ENCODE results near the gene ICAM4. TPM values are rescaled to one million over a fixed set of nuclear protein-coding genes. Genes with fewer than 3 reads are reported as not detected.
"Not testable (repeated sequence)": the region's sequence is repeated elsewhere in the genome, so short reads cannot be mapped to it uniquely, and the experiment has no call there.

The ICAM4 gene, protein sequence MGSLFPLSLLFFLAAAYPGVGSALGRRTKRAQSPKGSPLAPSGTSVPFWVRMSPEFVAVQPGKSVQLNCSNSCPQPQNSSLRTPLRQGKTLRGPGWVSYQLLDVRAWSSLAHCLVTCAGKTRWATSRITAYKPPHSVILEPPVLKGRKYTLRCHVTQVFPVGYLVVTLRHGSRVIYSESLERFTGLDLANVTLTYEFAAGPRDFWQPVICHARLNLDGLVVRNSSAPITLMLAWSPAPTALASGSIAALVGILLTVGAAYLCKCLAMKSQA
- 0.71 and 0.95 TPM in 2 replicates for total RNA-seq

DNA sequence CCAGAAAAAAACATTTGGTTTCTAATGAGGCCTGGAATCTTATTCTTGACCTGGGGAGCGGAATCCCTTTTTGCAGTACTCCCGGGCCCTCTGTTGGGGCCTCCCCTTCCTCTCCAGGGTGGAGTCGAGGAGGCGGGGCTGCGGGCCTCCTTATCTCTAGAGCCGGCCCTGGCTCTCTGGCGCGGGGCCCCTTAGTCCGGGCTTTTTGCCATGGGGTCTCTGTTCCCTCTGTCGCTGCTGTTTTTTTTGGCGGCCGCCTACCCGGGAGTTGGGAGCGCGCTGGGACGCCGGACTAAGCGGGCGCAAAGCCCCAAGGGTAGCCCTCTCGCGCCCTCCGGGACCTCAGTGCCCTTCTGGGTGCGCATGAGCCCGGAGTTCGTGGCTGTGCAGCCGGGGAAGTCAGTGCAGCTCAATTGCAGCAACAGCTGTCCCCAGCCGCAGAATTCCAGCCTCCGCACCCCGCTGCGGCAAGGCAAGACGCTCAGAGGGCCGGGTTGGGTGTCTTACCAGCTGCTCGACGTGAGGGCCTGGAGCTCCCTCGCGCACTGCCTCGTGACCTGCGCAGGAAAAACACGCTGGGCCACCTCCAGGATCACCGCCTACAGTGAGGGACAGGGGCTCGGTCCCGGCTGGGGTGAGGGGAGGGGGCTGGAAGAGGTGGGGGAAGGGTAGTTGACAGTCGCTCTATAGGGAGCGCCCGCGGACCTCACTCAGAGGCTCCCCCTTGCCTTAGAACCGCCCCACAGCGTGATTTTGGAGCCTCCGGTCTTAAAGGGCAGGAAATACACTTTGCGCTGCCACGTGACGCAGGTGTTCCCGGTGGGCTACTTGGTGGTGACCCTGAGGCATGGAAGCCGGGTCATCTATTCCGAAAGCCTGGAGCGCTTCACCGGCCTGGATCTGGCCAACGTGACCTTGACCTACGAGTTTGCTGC, at the start of gene ICAM4:
Gene ICAM4 (plus strand): TSS at position 153 of the 935 bp plus-strand sequence. CDS start 58 bp downstream, at position 211.
- H3K4me3 Mint-ChIP-seq = peak within 1 kb of the TSS; percentile 46
- H3K27me3 Mint-ChIP-seq = peaks cover 24% of the 10 kb centered on the region
- H3K9me3 Mint-ChIP-seq = no peaks in the 10 kb centered on the region
- TF ChIP-seq, protein P1, sequence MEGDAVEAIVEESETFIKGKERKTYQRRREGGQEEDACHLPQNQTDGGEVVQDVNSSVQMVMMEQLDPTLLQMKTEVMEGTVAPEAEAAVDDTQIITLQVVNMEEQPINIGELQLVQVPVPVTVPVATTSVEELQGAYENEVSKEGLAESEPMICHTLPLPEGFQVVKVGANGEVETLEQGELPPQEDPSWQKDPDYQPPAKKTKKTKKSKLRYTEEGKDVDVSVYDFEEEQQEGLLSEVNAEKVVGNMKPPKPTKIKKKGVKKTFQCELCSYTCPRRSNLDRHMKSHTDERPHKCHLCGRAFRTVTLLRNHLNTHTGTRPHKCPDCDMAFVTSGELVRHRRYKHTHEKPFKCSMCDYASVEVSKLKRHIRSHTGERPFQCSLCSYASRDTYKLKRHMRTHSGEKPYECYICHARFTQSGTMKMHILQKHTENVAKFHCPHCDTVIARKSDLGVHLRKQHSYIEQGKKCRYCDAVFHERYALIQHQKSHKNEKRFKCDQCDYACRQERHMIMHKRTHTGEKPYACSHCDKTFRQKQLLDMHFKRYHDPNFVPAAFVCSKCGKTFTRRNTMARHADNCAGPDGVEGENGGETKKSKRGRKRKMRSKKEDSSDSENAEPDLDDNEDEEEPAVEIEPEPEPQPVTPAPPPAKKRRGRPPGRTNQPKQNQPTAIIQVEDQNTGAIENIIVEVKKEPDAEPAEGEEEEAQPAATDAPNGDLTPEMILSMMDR (IDR thresholded peaks at IDR 0.05) = no peak
- peak within 1 kb of the TSS; percentile 53 for H3K27ac Mint-ChIP-seq
- intact Hi-C loops (cut with micrococcal nuclease) = no loop called here
- peaks cover 67% of the 10 kb centered on the region for H3K4me1 Mint-ChIP-seq
- DNase-seq (no peak), ATAC-seq (ENCODE audit: low read depth) (no peak)
- H3K36me3 Mint-ChIP-seq (ENCODE audit: low read depth) = peaks cover 37% of the 10 kb centered on the region
- CTCF ChIA-PET = interaction anchor here (0.6 to 2.0 kb wide), 6 partner anchors 15 to 357 kb away, joined by 3 to 10 read pairs (median 4); partner anchors contain the start of genes ICAM1 and TYK2
- POLR2A ChIA-PET = interaction anchor here (0.6 to 6.5 kb wide), 8 partner anchors 15 to 183 kb away, joined by 3 to 128 read pairs (median 5); partner anchors contain the start of genes CDC37, ICAM1 and RAVER1

DNA sequence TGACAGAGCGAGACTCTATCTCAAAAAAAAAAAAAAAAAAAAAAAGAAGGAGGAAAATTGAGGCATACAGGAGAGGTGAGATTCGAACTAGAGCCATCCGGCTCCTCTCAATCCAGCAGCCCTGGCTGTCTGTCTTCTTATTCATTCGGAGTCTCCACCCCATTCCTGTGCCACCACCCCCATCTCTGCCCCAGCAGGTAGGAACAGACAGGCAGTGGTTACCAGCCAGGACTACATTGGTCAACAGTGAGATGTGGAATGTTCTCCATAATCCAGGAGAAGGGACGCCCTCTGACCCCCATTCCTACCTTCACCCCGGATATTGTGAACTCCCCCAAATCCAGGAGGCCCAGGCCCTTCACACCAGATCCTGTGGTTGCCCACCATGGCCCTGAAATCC, 49.1 kb upstream of the ICAM4 start:
- H3K27ac Mint-ChIP-seq = peak overlapping the region; percentile 35
- H3K9me3 Mint-ChIP-seq = no peaks in the 10 kb centered on the region
- H3K4me3 Mint-ChIP-seq = no peak overlapping the region
- ChIA-PET POLR2A (interaction anchor here (0.6 to 2.2 kb wide), 5 partner anchors 12 to 141 kb away, joined by 4 to 15 read pairs (median 6); partner anchors contain the start of gene MRPL4), CTCF (no interaction called here)
- peaks cover 48% of the 10 kb centered on the region for H3K4me1 Mint-ChIP-seq
- ATAC-seq (ENCODE audit: low read depth) = no peak
- intact Hi-C loops (cut with micrococcal nuclease) = loop anchor here (2.0 to 10.0 kb wide), 6 partner anchors 33 to 857 kb away; partner anchors contain the start of genes ANGPTL6, CDKN2D, DNMT1 and ICAM1
- DNase-seq = no peak
- TF ChIP-seq, protein P1 (IDR thresholded peaks at IDR 0.05) = no peak
- no peaks in the 10 kb centered on the region for H3K27me3 Mint-ChIP-seq
- H3K36me3 Mint-ChIP-seq (ENCODE audit: low read depth) = no peaks in the 10 kb centered on the region

DNA sequence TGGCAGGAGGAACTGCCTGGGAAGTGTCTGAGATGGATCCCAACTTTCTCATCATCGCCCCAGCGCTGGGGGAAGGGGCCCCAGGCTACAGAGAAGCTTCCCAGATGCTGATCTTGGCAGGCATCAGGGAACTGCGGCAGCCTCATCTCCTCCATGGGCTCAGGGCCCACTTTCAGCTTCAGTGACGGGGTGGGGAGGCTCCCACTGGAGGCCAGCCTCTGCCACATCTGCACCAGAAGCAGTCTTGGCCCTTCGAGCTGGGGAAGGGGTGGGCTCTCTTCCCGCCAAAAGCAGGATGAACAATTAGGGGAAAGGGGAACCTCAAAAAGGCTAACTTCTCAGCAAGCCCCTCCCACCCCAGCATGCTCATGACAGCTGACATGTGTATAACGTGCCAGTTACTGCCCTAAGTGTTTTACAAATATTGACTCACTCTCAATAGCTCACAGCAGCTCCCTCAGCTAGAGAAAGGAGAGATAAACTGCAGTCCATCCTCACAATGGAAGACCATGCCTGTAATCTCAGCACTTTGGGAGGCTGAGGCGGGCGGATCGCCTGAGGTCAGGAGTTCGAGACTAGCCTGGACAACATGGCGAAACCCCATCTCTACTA, 48.5 kb upstream of the ICAM4 start:
- no peaks in the 10 kb centered on the region for H3K27me3 Mint-ChIP-seq
- ChIA-PET CTCF (interaction anchor here (0.9 to 1.2 kb wide), 2 partner anchors 12 to 19 kb away, joined by 4 read pairs; no protein-coding TSS in a partner anchor), POLR2A (interaction anchor here (0.6 to 2.0 kb wide), 5 partner anchors 12 to 134 kb away, joined by 4 to 10 read pairs (median 5); partner anchors contain the start of genes ICAM1 and MRPL4)
- no peaks in the 10 kb centered on the region for H3K36me3 Mint-ChIP-seq (ENCODE audit: low read depth)
- no peak for DNase-seq
- peak overlapping the region; percentile 73 for H3K27ac Mint-ChIP-seq
- ATAC-seq (ENCODE audit: low read depth) = no peak
- H3K4me1 Mint-ChIP-seq = peaks cover 51% of the 10 kb centered on the region
- H3K4me3 Mint-ChIP-seq = no peak overlapping the region
- H3K9me3 Mint-ChIP-seq = no peaks in the 10 kb centered on the region
- TF ChIP-seq, protein P1 (IDR thresholded peaks at IDR 0.05) = no peak
- intact Hi-C loops (cut with micrococcal nuclease) = loop anchor here (5.0 to 10.0 kb wide), 3 partner anchors 327 to 857 kb away; partner anchors contain the start of genes CDKN2D, ILF3 and KRI1

DNA sequence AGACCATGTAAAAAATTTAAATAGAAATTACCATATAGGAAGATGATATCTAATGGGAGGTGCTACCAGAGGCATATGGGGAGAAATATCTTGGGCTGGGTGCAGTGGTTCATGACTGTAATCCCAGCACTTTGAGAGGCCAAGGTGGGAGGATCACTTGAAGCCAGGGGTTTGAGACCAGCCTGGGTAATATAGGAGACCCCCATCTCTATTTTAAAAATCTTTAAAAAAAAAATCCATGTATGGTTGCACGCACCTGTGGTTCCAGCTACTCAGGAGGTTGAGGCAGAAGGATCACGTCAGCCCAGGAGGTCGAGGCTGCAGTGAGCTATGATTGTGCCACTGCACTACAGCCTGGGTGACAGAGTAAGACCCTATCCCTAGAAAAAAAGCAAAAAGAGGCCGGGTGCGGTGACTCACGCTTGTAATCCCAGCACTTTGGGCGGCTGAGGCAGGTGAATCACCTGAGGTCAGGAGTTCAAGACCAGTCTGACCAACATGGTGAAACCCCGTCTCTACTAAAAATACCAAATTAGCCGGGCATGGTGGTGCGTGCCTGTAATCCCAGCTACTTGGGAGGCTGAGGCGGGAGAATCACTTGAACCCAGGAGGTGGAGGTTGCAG, 44.8 kb upstream of the ICAM4 start:
- peaks cover 47% of the 10 kb centered on the region for H3K4me1 Mint-ChIP-seq
- ATAC-seq (ENCODE audit: low read depth); DNase-seq; H3K27ac Mint-ChIP-seq; H3K4me3 Mint-ChIP-seq; H3K27me3 Mint-ChIP-seq; intact Hi-C loops (cut with micrococcal nuclease); POLR2A ChIA-PET; H3K36me3 Mint-ChIP-seq (ENCODE audit: low read depth); H3K9me3 Mint-ChIP-seq: not testable (repeated sequence)
- CTCF ChIA-PET = interaction anchor here (2.0 kb wide), 1 partner anchor 8 kb away, joined by 8 read pairs; no protein-coding TSS in a partner anchor

DNA sequence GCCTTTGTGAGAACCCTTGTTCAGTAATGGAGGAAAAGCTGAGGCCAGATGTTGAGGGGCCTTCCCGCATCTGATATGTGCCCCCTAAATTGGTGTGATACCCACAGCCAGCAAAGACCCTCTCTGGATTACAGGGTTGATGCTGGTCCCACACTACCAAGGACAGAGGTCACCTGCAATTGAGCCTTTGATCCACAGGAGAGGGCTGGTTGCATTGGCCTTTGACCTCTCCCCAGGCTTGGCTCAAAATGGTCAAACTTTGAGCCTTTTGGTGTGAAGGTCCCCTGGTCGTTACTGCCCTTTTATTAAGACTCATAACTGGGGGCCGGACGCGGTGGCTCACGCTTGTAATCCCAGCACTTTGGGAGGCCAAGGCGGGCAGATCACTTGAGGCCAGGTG, 43.1 kb upstream of the ICAM4 start:
- DNase-seq (no peak), ATAC-seq (ENCODE audit: low read depth) (no peak)
- Mint-ChIP-seq H3K4me3 (no peak overlapping the region), H3K4me1 (peaks cover 46% of the 10 kb centered on the region), H3K36me3 (ENCODE audit: low read depth) (no peaks in the 10 kb centered on the region), H3K9me3 (no peaks in the 10 kb centered on the region), H3K27ac (no peak overlapping the region), H3K27me3 (no peaks in the 10 kb centered on the region)
- intact Hi-C loops (cut with micrococcal nuclease) = no loop called here
- POLR2A ChIA-PET = interaction anchor here (0.7 kb wide), 1 partner anchor 10 kb away, joined by 6 read pairs; no protein-coding TSS in a partner anchor
- CTCF ChIA-PET = no interaction called here
- TF ChIP-seq, protein P1 (IDR thresholded peaks at IDR 0.05) = no peak
